Smooth muscle cell of the coronary artery (primary cell): ENCODE measurements around the gene ATOH7. TPM values are rescaled to one million over a fixed set of nuclear protein-coding genes. Genes with fewer than 3 reads are reported as not detected.

Source experiments
- total RNA-seq: library from RNA; depleted of rRNA; stranded (reverse); fragments of >200 nt; gene quantifications from 2 replicates; pipeline ENCODE4 v1.2.3, GENCODE V29; 2014; ENCODE audit warnings: low replicate concordance

The ATOH7 gene
- not detected in 2 replicates for total RNA-seq

GRCh38 chr10:68231817-68232251 lies at the start of gene ATOH7:
ATOH7 (minus strand) TSS chr10:68232113; CDS start chr10:68231677, 436 bp downstream.

Other genes starting within 250 kb of the ATOH7 start
- gene HERC4, start 156.8 kb downstream of the ATOH7 start, total RNA-seq: 36.0 and 38.2 TPM in 2 replicates
- not detected in 2 replicates for gene MYPN, start 122.6 kb downstream of the ATOH7 start, total RNA-seq
- 27.1 and 30.0 TPM in 2 replicates for gene HNRNPH3, start 100.0 kb upstream of the ATOH7 start, total RNA-seq
- gene PBLD, start 100.8 kb upstream of the ATOH7 start, total RNA-seq: 2.8 and 6.5 TPM in 2 replicates
- gene RUFY2, start 175.2 kb upstream of the ATOH7 start, total RNA-seq: 11.7 and 12.9 TPM in 2 replicates
- 4.0 and 4.4 TPM in 2 replicates for gene DNA2, start 239.9 kb upstream of the ATOH7 start, total RNA-seq